GM13976 (cell line): ENCODE measurements around the gene AKR1B15.

Source experiments
- DNase-seq: peaks from one replicate; pipeline ENCODE4 v3.0.0; 2012; ENCODE audit warnings: low spot score
- CTCF ChIP-seq: IDR thresholded peaks from 2 replicates; pipeline ENCODE4 v1.5.1; 2012; ENCODE audit warnings: borderline replicate concordance, mild to moderate bottlenecking; ENCODE audit not compliant: insufficient read depth; ENCODE audit errors: extremely low read depth, missing control alignments, control extremely low read depth
- in situ Hi-C: fragments of 300-500 bp; cut with MboI; formaldehyde crosslinking; loops from one replicate; pipeline ENCODE4 v1.12.0; 2022; ENCODE audit warnings: low sequenced_read_pairs, mixed read lengths, inconsistent platforms; ENCODE audit not compliant: unreplicated experiment

AKR1B15 gene

GRCh38 chr7:134571101-134571500 is 22.2 kb downstream of the AKR1B15 start:
- no peak for TF ChIP-seq CTCF
- no peak for DNase-seq
- in situ Hi-C loops = no loop called here

- in situ Hi-C loops = no loop called here
- DNase-seq = no peak
- TF ChIP-seq CTCF = no peak
Observed at GRCh38 chr7:134571746-134572461, 23.0 kb downstream of the AKR1B15 start.

- no peak for DNase-seq
- TF ChIP-seq CTCF = no peak
- in situ Hi-C loops = no loop called here
Observed at GRCh38 chr7:134574322-134574721, 25.4 kb downstream of the AKR1B15 start.

GRCh38 chr7:134584290-134584689 is 35.4 kb downstream of the AKR1B15 start:
- no peak for DNase-seq
- TF ChIP-seq CTCF = no peak
- in situ Hi-C loops = no loop called here

- in situ Hi-C loops = no loop called here
- TF ChIP-seq CTCF = no peak
- no peak for DNase-seq
Observed at GRCh38 chr7:134585897-134586296, 37.0 kb downstream of the AKR1B15 start.

GRCh38 chr7:134587750-134588149 is 38.8 kb downstream of the AKR1B15 start:
- in situ Hi-C loops = no loop called here
- TF ChIP-seq CTCF = no peak
- DNase-seq = no peak
